ENCODE measurements around the gene TBL1XR1. TPM values are rescaled to one million over a fixed set of nuclear protein-coding genes. Genes with fewer than 3 reads are reported as not detected.
A peak's percentile ranks its signal among the peaks of the same experiment; 100 is the strongest.

Gene TBL1XR1
- total and polyA plus RNA-seq, 2 of the 4 experiments (the other 2 are of a cell fraction): 25.2 to 170 TPM

- no peak overlapping the region for H3K56ac ChIP-seq (ENCODE audit: extremely low read depth, insufficient read depth, low read length)
- ChIA-PET CTCF (no interaction called here), POLR2A (ENCODE audit: unreplicated experiment) (no interaction called here)
- H3K27me3 ChIP-seq (ENCODE audit: control insufficient read depth, insufficient read depth, low read length): no peaks in the 10 kb centered on the region
- no peak overlapping the region for H3K4me3 ChIP-seq (ENCODE audit: insufficient read depth, low read depth, low read length)
- no peak overlapping the region for H2AFZ ChIP-seq (replicated peaks; ENCODE audit: low read length, poor library complexity)
- no peak overlapping the region for H2BK20ac ChIP-seq (ENCODE audit: low read depth, low read length)
- no peak overlapping the region for H2AK9ac ChIP-seq (replicated peaks; ENCODE audit: low read depth, low read length, poor library complexity)
- H3K4me1 ChIP-seq (ENCODE audit: control insufficient read depth, insufficient read depth, low read length): peaks cover 3% of the 10 kb centered on the region
- no peak overlapping the region for H3K14ac ChIP-seq (replicated peaks; ENCODE audit: low read depth, low read length)
- dilution Hi-C loops (cut with HindIII; ENCODE audit: low sequenced_read_pairs, unreplicated experiment): no loop called here
- in situ Hi-C loops (cut with MboI; ENCODE audit: low sequenced_read_pairs): no loop called here
- H2BK120ac ChIP-seq (ENCODE audit: low read depth, low read length): no peak overlapping the region
- H3K9me3 ChIP-seq (ENCODE audit: control insufficient read depth, insufficient read depth, low read length): no peaks in the 10 kb centered on the region
- H3K4ac ChIP-seq (ENCODE audit: low read depth, low read length): no peak overlapping the region
- intact Hi-C loops (cut with micrococcal nuclease): no loop called here
- H3K4me2 ChIP-seq (ENCODE audit: low read depth, low read length): peak overlapping the region; percentile 7
- DNase-seq (peak; percentile 12), ATAC-seq (ENCODE audit: low read depth) (peak; percentile 51)
- H3K9ac ChIP-seq (ENCODE audit: low read depth, low read length): no peak overlapping the region
- peaks cover 92% of the 10 kb centered on the region for H4K20me1 ChIP-seq (ENCODE audit: insufficient read depth, low read length)
- no peak overlapping the region for H3K27ac ChIP-seq (ENCODE audit: insufficient read depth, low read length)
- no CpG with 5 or more reads among the region's 6 CpGs for WGBS, 2 experiments (ENCODE audit: extremely low coverage in 2 of 2, insufficient read length in 1 of 2)
- peaks cover 11% of the 10 kb centered on the region; the same call in 1 of the 2 replicates for H3K9me1 ChIP-seq (ENCODE audit: insufficient read depth, low read length)
- no peak overlapping the region for H3K23ac ChIP-seq (ENCODE audit: low read depth, low read length)
- no peaks in the 10 kb centered on the region for H3K36me3 ChIP-seq (ENCODE audit: control insufficient read depth, insufficient read depth, low read length)
- no peak overlapping the region for H2BK5ac ChIP-seq (ENCODE audit: low read depth, low read length, poor library complexity, severe bottlenecking)
- H4K5ac ChIP-seq (ENCODE audit: low read depth, low read length): no peak overlapping the region
- H4K91ac ChIP-seq (ENCODE audit: insufficient read depth, low read depth, low read length): no peak overlapping the region
- H3K79me1 ChIP-seq (ENCODE audit: low read depth in 1 of 2, low read length in 2 of 2): peaks cover 23 to 72% of the 10 kb centered on the region in 2 experiments
- H2AK5ac ChIP-seq (ENCODE audit: low read depth, low read length): no peak overlapping the region
- H2BK15ac ChIP-seq (ENCODE audit: low read depth, low read length): no peak overlapping the region
- no peak overlapping the region for H3K18ac ChIP-seq (ENCODE audit: low read depth, low read length)
- TF ChIP-seq FOS (IDR thresholded peaks at IDR 0.05; ENCODE audit: low read depth, low read length) (no peak), SMC3 (IDR thresholded peaks at IDR 0.05; ENCODE audit: low read depth, low read length) (no peak), CEBPB (IDR thresholded peaks at IDR 0.05; ENCODE audit: low read depth, low read length) (no peak), POLR2A (IDR thresholded peaks at IDR 0.05; ENCODE audit: low read depth, low read length) (no peak), CTCF (conservative IDR thresholded peaks at IDR 0.05; ENCODE audit: low read depth, low read length) (no peak), MAZ (IDR thresholded peaks at IDR 0.05; ENCODE audit: borderline replicate concordance, low read depth, low read length) (no peak), NFE2L2 (IDR thresholded peaks at IDR 0.05; ENCODE audit: low read depth, low read length) (no peak), RAD21 (IDR thresholded peaks at IDR 0.05; ENCODE audit: low read length) (no peak), MXI1 (IDR thresholded peaks at IDR 0.05; ENCODE audit: borderline replicate concordance, low read depth, low read length) (no peak), RFX5 (IDR thresholded peaks at IDR 0.05; ENCODE audit: low read depth, low read length) (no peak), CHD1 (IDR thresholded peaks at IDR 0.05; ENCODE audit: low read depth, low read length) (no peak), RCOR1 (IDR thresholded peaks at IDR 0.05; ENCODE audit: insufficient replicate concordance, low read length) (no peak), BHLHE40 (IDR thresholded peaks at IDR 0.05; ENCODE audit: low read depth, low read length) (no peak), MAFK (IDR thresholded peaks at IDR 0.05; ENCODE audit: low read depth, low read length) (no peak), ELK1 (IDR thresholded peaks at IDR 0.05; ENCODE audit: borderline replicate concordance, low read depth, low read length) (no peak)
- TF ChIP-seq, protein P1, sequence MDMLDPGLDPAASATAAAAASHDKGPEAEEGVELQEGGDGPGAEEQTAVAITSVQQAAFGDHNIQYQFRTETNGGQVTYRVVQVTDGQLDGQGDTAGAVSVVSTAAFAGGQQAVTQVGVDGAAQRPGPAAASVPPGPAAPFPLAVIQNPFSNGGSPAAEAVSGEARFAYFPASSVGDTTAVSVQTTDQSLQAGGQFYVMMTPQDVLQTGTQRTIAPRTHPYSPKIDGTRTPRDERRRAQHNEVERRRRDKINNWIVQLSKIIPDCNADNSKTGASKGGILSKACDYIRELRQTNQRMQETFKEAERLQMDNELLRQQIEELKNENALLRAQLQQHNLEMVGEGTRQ (IDR thresholded peaks at IDR 0.05; ENCODE audit: low read depth, low read length): no peak
- no TSS peak for BruUV-seq (replicated peaks)
- H4K8ac ChIP-seq (ENCODE audit: low read depth in 2 of 2, low read length in 2 of 2): no peak overlapping the region
Measured at GRCh38 chr3:177141471-177141870, 55.8 kb downstream of the TBL1XR1 start.

Measured in IMR-90 (cell line).